Keratinocyte (primary cell): ENCODE data around the gene BCL6B. TPM values are rescaled to one million over a fixed set of nuclear protein-coding genes. Genes with fewer than 3 reads are reported as not detected.

Experiments used
- DNase-seq: peaks from one replicate; pipeline ENCODE4 v3.0.0-alpha.2; 2011; ENCODE audit warnings: low read depth, missing footprints, low spot score
- FAIRE-seq: peaks from 2 replicates; lab custom pipeline; 2011; peaks lifted over from hg19 to GRCh38; lab: Jason Lieb, UNC
- H2AFZ ChIP-seq: 2 replicates; pipeline ENCODE4 v1.6.0; 2012; ENCODE audit warnings: low read length, control low read depth, inconsistent platforms; ENCODE audit not compliant: control insufficient read depth
- H3K27ac ChIP-seq: 2 replicates; pipeline ENCODE4 v1.5.1; 2011; ENCODE audit warnings: low read length; ENCODE audit not compliant: control insufficient read depth, insufficient read depth
- H3K27me3 ChIP-seq: 3 replicates; pipeline ENCODE4 v1.6.0; 2011; ENCODE audit warnings: low read length; ENCODE audit not compliant: control insufficient read depth, insufficient read depth; ENCODE audit errors: extremely low read depth
- H3K36me3 ChIP-seq, 2 experiments: 2 replicates in 1 of 2; 3 replicates in 1 of 2; pipeline ENCODE4 v1.5.1; 2011; ENCODE audit warnings: low read length in 2 of 2, mild to moderate bottlenecking in 1 of 2; ENCODE audit not compliant: control insufficient read depth in 2 of 2, insufficient read depth in 2 of 2; ENCODE audit errors: extremely low read depth in 1 of 2
- H3K4me1 ChIP-seq: 3 replicates; pipeline ENCODE4 v1.5.1; 2011; ENCODE audit warnings: low read length; ENCODE audit not compliant: control insufficient read depth, insufficient read depth; ENCODE audit errors: extremely low read depth
- H3K4me2 ChIP-seq: 3 replicates; pipeline ENCODE4 v1.6.0; 2011; ENCODE audit warnings: low read depth, low read length; ENCODE audit not compliant: control insufficient read depth, insufficient read depth; ENCODE audit errors: extremely low read depth
- H3K4me3 ChIP-seq, 3 experiments: fragments of 200-600 bp in 1 of 3; sonication (generic) in 1 of 3; 2 replicates in 2 of 3; 3 replicates in 1 of 3; pipeline ENCODE4 v1.5.1; 2011 to 2016; ENCODE audit warnings: low read length in 3 of 3, mild to moderate bottlenecking in 3 of 3, control low read depth in 2 of 3, inconsistent platforms in 1 of 3, low read depth in 1 of 3, mixed read lengths in 1 of 3, mixed run types in 1 of 3, moderate library complexity in 1 of 3; ENCODE audit not compliant: control insufficient read depth in 2 of 3, insufficient read depth in 2 of 3; ENCODE audit errors: extremely low read depth in 1 of 3
- H3K79me2 ChIP-seq: 2 replicates; pipeline ENCODE4 v1.6.0; 2012; ENCODE audit warnings: low read length; ENCODE audit not compliant: control insufficient read depth, insufficient read depth
- H3K9ac ChIP-seq: 3 replicates; pipeline ENCODE4 v1.6.0; 2011; ENCODE audit warnings: low read length; ENCODE audit not compliant: control insufficient read depth, insufficient read depth; ENCODE audit errors: extremely low read depth
- H3K9me1 ChIP-seq: 3 replicates; pipeline ENCODE4 v1.6.0; 2011; ENCODE audit warnings: low read length; ENCODE audit not compliant: control insufficient read depth, insufficient read depth; ENCODE audit errors: extremely low read depth
- H3K9me3 ChIP-seq: 2 replicates; pipeline ENCODE4 v1.5.1; 2012; ENCODE audit warnings: low read depth, low read length; ENCODE audit not compliant: control insufficient read depth
- H4K20me1 ChIP-seq: 3 replicates; pipeline ENCODE4 v1.6.0; 2011; ENCODE audit warnings: low read length; ENCODE audit not compliant: control insufficient read depth, insufficient read depth; ENCODE audit errors: extremely low read depth
- CTCF ChIP-seq, 3 experiments: IDR thresholded peaks in 1 of 3; conservative IDR thresholded peaks in 1 of 3; optimal IDR thresholded peaks in 1 of 3; 2 replicates in 2 of 3; 3 replicates in 1 of 3; pipeline versions ENCODE3 to v1.5.1; 2011; ENCODE audit warnings: low read length in 3 of 3, mild to moderate bottlenecking in 3 of 3, moderate library complexity in 2 of 3, control low read depth in 1 of 3, inconsistent platforms in 1 of 3; ENCODE audit not compliant: insufficient read depth in 2 of 3; ENCODE audit errors: extremely low read depth in 1 of 3
- EZH2 ChIP-seq: IDR thresholded peaks from one replicate; pipeline ENCODE4 v1.6.1; 2012; ENCODE audit warnings: inconsistent platforms, mild to moderate bottlenecking, low read length, moderate library complexity
- dilution Hi-C: fragments of 300-500 bp; cut with MboI; formaldehyde crosslinking; loops from one replicate; pipeline ENCODE4 v1.7.0; 2020; ENCODE audit warnings: low sequenced_read_pairs; ENCODE audit not compliant: extremely low pct_ligation_motif_present
- polyA plus RNA-seq, 5 experiments: library from polyadenylated mRNA; depleted of rRNA in 3 of 5; stranded (reverse) in 3 of 5; stranded (forward) in 1 of 5; unstranded in 1 of 5; fragments of >200 nt; gene quantifications; 1 replicate in 1 of 5; 2 replicates in 3 of 5; 3 replicates in 1 of 5; pipeline versions ENCODE4 v1.2.1 to v1.2.3, GENCODE V29; 2011 to 2012; ENCODE audit warnings: missing spikeins in 2 of 5, low read depth in 1 of 5, low replicate concordance in 1 of 5

BCL6B gene
- polyA plus RNA-seq, 1 donor (not counting 4 experiments of a cell fraction or from before 2014, with no cell fraction given): not detected

- H3K27me3 ChIP-seq: no peaks in the 10 kb centered on the region
- dilution Hi-C loops: no loop called here
- H3K27ac ChIP-seq: no peak overlapping the region
- DNase-seq: no peak
- H2AFZ ChIP-seq: no peak overlapping the region
- H3K4me2 ChIP-seq: no peak overlapping the region
- H3K9me3 ChIP-seq: no peaks in the 10 kb centered on the region
- H3K4me3 ChIP-seq: no peak overlapping the region
- peaks cover 28% of the 10 kb centered on the region for H3K4me1 ChIP-seq
- no peaks in the 10 kb centered on the region for H3K9me1 ChIP-seq
- H3K79me2 ChIP-seq: no peaks in the 10 kb centered on the region
- H4K20me1 ChIP-seq: no peaks in the 10 kb centered on the region
- peak; percentile 88 for FAIRE-seq
- no peaks in the 10 kb centered on the region for H3K36me3 ChIP-seq
- no peak overlapping the region for H3K9ac ChIP-seq
- TF ChIP-seq EZH2 (no peak), CTCF (optimal IDR thresholded peaks at IDR 0.05 in 1 of 3, IDR thresholded peaks at IDR 0.05 in 1 of 3, conservative IDR thresholded peaks at IDR 0.05 in 1 of 3; ENCODE audit: extremely low read depth in 1 of 3, insufficient read depth in 2 of 3, low read length in 3 of 3) (no peak)
Observed at GRCh38 chr17:7056386-7056785, 33.5 kb downstream of the BCL6B start.

GRCh38 chr17:7058831-7059447, 36.1 kb downstream of the BCL6B start:
- H3K9ac ChIP-seq: no peak overlapping the region
- no peaks in the 10 kb centered on the region for H3K9me3 ChIP-seq
- H3K4me2 ChIP-seq: no peak overlapping the region
- no peak overlapping the region for H3K27ac ChIP-seq
- peaks cover 28% of the 10 kb centered on the region for H3K4me1 ChIP-seq
- H3K36me3 ChIP-seq: no peaks in the 10 kb centered on the region
- H2AFZ ChIP-seq: no peak overlapping the region
- H3K27me3 ChIP-seq: peaks cover 2% of the 10 kb centered on the region
- no peaks in the 10 kb centered on the region for H4K20me1 ChIP-seq
- dilution Hi-C loops: no loop called here
- FAIRE-seq: peak; percentile 74
- H3K9me1 ChIP-seq: no peaks in the 10 kb centered on the region
- no peak for DNase-seq
- TF ChIP-seq EZH2: no peak
- no peak for TF ChIP-seq CTCF (optimal IDR thresholded peaks at IDR 0.05 in 1 of 3, IDR thresholded peaks at IDR 0.05 in 1 of 3, conservative IDR thresholded peaks at IDR 0.05 in 1 of 3; ENCODE audit: extremely low read depth in 1 of 3, insufficient read depth in 2 of 3, low read length in 3 of 3)
- H3K4me3 ChIP-seq: no peak overlapping the region
- H3K79me2 ChIP-seq: no peaks in the 10 kb centered on the region
